GF-D8 (cell line): Measurements from ENCODE around the gene MECR.

Experiments used
- DNase-seq: peaks from one replicate; lab custom pipeline; 2025; lab: John Stamatoyannopoulos, UW

Gene MECR

GRCh38 chr1:29201595-29202051 is 29.1 kb downstream of the MECR start:
- DNase-seq, result no peak

- DNase-seq, result no peak
These were observed 29.7 kb downstream of the MECR start for GRCh38 chr1:29200906-29201594.

DNA sequence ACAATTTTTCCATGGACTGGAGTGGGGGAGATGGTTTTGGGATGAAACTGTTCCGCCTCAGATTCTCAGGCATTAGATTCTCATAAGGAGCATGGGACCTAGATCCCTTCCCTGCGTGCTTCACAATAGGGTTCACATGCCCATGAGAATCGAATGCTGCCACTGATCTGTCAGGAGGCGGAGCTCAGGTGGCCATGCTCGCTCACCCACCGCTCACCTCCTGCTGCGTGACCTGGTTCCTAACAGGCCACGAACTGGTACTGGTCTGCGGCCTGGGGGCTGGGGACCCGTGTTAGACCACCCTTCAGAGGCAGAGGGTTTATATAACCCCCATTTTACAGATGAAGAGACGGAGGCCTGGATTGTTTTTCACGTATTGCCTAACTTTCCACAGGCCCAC is 32.7 kb downstream of the MECR start:
- DNase-seq, result no peak

DNA sequence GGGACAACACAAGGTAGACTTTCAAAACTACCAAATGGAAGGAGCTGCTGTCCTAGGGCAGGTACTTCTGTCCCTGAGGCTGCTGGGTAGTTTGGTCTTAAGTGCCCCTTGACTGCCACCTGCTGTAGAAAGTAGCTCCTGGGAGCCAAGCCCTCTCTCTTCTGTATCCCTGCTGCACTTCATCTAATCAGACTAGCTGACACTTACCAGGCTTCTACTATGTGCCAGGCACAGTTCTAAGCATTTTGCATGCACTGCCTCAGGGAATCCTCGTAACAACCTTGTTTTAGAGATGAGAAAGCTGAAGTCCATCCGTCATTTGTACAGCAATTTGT is 33.2 kb downstream of the MECR start:
- DNase-seq, result peak; percentile 16

GRCh38 chr1:29196863-29197589 is 33.7 kb downstream of the MECR start:
- no peak for DNase-seq

DNA sequence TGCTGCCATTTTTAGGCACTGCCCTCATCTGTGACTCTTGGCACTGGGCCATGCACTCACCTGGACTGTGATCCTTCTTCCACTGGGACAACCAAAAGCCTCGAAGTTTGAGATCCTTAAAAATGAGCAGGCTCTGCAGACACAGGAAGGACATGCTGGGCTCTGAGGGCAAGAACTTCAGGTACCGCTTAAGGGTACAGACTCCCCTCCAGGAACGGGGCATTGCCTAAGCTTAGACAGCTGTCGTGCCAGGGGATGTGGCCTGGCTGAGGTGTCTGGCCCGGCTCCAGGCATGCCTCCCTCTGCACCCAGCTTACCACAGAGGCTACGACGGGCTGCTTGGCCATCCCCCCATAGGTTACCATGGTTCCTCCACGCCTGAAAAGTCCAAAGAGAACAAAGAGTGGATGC is 34.8 kb downstream of the MECR start:
- DNase-seq, result peak; percentile 74

DNA sequence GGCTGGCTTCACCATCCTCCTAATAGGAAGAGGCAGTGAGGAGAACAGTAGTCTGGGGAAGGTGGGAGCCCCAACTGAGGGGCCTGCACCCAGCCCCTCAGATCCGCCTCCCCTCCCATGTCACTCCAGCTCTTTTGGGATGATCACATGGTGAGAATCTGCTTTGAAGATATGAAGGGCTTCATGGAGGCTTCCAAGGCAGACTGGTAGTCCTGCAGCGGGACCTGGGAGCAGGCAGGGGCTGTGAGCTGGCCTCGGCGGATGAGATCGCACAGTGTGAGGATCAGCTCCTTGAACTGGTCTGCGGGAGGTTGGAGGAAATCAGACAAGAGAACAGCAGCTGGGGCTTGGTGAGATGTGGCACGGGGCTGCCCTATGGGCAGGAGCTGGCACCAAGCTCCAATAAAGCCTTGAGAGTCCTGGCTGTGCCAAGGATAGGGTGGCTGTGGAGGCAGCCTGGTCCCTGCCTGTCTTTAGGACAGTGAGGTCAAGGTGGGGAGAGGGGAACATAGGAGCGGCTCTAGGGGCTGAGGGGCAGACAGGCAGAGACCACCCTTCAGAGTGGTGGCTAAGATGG is 36.8 kb downstream of the MECR start:
- no peak for DNase-seq

- no peak for DNase-seq
These were observed 40.0 kb downstream of the MECR start for GRCh38 chr1:29190718-29191117.

- no peak for DNase-seq
These were observed 44.0 kb downstream of the MECR start for GRCh38 chr1:29186707-29187106.

- no peak for DNase-seq
These were observed 44.5 kb downstream of the MECR start for GRCh38 chr1:29186252-29186651.

DNA sequence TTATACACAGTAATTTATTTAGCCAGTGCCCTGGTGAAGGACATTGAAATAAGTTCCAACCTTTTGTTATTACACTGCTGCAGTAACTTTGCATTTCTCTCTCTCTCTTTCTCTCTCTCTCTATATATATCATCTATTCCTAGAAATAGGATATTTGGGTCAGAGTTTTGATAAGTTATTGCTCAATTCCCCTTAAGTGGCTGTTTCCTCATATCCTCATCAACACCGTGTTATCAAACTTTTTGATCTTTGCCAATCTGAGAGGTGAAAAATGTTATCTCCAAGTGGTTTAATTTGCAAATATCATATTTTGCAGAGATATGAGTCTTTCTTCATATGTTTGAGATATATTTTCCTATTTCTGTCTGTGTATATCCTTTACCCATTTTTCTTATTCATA is 47.4 kb downstream of the MECR start:
- peak; percentile 49 for DNase-seq

- DNase-seq, result peak; percentile 91
These were observed 49.1 kb downstream of the MECR start, which contains the start of gene SRSF4 for GRCh38 chr1:29181413-29182225. Gene SRSF4 (minus strand): TSS chr1:29181900. CDS start chr1:29181752, 148 bp downstream.

DNA sequence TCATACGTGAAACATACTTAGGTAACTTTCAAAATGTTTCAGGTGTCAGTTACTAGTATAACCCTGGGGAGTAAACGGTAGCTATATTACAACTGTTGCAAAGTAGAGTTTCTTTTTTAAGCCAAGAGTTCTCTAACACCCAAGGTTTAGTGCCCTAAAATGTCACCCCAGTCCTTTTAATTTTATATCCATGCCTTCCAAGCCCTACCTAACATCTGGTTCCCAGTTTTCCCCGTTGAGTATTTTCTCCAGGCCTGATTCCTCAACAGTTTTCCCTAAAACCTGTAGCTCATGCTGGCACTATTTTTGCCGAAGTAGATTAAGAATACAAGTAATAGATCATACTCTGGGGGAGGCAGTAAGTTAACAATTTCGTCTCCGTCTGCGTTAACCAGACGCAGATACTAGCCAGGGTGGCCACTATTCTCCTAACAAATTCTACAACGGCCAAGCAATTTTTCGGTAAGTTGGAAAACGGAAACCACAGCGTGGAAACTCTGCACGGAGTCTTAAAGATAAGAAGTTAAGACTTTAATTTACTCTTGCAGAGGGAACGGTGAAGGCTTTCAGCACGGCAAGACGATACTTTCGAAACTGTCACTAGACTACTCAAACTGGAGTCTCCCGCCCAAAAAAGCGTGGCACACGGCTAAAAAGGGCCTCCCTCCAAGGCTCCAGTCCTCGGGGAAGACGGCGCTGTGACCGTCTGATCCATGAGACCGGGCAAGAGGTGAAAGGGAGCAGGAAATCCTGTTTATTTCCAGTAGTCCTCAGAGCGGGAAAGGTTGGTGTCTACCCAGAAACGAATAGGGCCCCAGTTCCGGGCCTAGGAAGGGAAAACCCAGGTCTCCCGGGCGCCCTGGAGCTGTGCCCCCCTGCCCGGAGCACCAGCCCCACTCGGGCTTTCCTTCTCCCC is 50.0 kb downstream of the MECR start:
- peak; percentile 31 for DNase-seq

- peak; percentile 50 for DNase-seq
These were observed 51.0 kb downstream of the MECR start for GRCh38 chr1:29179641-29180184.

- no peak for DNase-seq
These were observed 53.6 kb downstream of the MECR start for GRCh38 chr1:29177022-29177705.

- DNase-seq, result no peak
These were observed 54.2 kb downstream of the MECR start for GRCh38 chr1:29176576-29176975.

- no peak for DNase-seq
These were observed 58.3 kb downstream of the MECR start for GRCh38 chr1:29172415-29172939.

- DNase-seq, result no peak
These were observed 59.2 kb downstream of the MECR start for GRCh38 chr1:29171521-29171920.

DNA sequence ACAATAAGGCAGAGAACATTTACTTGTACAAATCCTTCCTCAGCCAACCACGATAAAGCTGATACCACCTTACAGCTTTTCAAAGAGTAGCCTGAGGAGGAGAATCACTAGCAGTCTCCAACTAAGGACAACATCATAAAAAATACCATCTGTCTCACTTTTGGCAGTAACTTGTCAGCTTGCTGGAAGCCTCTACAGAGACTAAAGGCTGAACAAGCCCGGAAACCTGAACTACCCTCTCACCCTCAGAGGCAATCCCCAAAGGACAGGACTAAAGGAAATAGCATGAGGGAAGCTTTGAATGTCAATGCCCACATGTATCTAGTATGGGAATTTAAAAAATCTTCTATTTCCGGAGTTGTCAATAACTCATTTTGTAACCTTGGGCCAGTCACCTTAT is 59.6 kb downstream of the MECR start:
- no peak for DNase-seq

DNA sequence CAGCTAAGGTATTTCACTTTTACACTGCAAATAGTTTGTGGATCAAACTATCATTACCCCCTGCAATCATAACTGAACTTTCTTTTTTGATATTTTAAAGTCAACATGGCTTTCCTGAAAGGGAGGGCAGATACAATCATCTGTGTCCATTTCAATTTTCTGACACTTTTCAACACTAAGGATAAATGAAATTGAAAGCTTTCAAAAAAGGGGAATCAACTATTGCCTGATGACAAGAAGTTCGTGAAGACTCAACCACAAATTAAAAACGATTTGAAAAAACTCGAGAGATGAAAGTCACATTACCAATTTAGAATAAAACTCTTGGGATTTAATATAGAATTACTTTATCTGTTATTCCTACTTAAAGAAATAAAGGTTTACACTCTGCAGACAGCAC is 60.8 kb downstream of the MECR start:
- DNase-seq, result no peak
